ENCODE data around the gene NNAT. TPM values are rescaled to one million over a fixed set of nuclear protein-coding genes. Genes with fewer than 3 reads are reported as not detected.

NNAT gene
- total RNA-seq, 1 experiment from 2014 or later = not detected

GRCh38 chr20:37560629-37561028 is 39.6 kb downstream of the NNAT start:
- ChIA-PET POLR2A (interaction anchor here (0.6 kb wide), 2 partner anchors 21 to 434 kb away, joined by 3 read pairs; no protein-coding TSS in a partner anchor), CTCF (interaction anchor here (1.0 to 1.2 kb wide), 2 partner anchors 492 to 661 kb away, joined by 4 read pairs; no protein-coding TSS in a partner anchor)
- H3K36me3 Mint-ChIP-seq (ENCODE audit: insufficient read depth, unreplicated experiment) = no peaks in the 10 kb centered on the region
- H3K27ac Mint-ChIP-seq (ENCODE audit: low read depth, unreplicated experiment) = no peak overlapping the region
- no TSS peak for BruUV-seq (replicated peaks)
- no peak for DNase-seq (ENCODE audit: unreplicated experiment)
- H3K4me1 Mint-ChIP-seq (ENCODE audit: insufficient read depth, unreplicated experiment) = no peaks in the 10 kb centered on the region
- H3K9me3 Mint-ChIP-seq (ENCODE audit: unreplicated experiment) = no peaks in the 10 kb centered on the region
- H3K27me3 Mint-ChIP-seq (ENCODE audit: insufficient read depth, unreplicated experiment) = peaks cover 41% of the 10 kb centered on the region
- H3K4me3 Mint-ChIP-seq (ENCODE audit: unreplicated experiment) = no peak overlapping the region
- intact Hi-C loops (cut with micrococcal nuclease) = loop anchor here (5.0 to 10.0 kb wide), 2 partner anchors 334 to 847 kb away; no protein-coding TSS in a partner anchor
- TF ChIP-seq, protein P1, sequence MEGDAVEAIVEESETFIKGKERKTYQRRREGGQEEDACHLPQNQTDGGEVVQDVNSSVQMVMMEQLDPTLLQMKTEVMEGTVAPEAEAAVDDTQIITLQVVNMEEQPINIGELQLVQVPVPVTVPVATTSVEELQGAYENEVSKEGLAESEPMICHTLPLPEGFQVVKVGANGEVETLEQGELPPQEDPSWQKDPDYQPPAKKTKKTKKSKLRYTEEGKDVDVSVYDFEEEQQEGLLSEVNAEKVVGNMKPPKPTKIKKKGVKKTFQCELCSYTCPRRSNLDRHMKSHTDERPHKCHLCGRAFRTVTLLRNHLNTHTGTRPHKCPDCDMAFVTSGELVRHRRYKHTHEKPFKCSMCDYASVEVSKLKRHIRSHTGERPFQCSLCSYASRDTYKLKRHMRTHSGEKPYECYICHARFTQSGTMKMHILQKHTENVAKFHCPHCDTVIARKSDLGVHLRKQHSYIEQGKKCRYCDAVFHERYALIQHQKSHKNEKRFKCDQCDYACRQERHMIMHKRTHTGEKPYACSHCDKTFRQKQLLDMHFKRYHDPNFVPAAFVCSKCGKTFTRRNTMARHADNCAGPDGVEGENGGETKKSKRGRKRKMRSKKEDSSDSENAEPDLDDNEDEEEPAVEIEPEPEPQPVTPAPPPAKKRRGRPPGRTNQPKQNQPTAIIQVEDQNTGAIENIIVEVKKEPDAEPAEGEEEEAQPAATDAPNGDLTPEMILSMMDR (IDR thresholded peaks at IDR 0.05; ENCODE audit: unreplicated experiment) = no peak

DNA sequence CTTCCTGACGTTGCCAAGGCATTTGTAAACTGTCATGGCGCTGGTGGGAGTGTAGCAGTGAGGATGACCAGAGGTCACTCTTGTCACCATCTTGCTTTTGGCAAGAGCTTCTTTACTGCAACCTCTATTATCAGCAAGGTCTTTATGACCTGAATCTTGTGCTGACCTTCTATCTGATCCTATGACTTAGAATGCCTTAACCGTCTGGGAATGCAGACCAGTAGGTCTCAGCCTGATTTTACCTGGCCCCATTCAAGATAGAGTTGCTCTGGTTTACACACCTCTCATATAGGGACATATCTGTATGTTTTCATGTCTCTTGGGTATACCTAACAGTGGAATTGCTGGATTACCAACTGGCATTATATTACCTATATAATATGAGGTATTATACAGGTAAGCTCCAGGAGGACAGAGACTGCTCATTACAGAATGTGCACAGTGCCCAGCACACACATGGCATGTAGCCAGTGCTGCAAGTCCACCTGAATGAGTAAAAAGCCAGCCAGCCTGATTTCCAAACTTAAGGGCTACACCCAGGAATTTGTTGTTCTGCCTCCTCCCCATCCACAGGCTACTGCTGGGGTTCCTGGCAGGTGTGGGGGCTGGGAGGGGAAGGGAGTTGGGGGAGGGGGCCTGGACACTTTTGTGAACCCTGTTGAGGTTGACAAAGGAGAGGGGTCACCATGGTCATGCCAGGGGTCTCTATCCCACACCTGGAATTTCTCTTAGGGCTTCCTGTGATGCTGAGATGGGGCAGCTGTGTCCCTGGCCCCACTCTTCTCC is 41.8 kb downstream of the NNAT start:
- no TSS peak for BruUV-seq (replicated peaks)
- no peaks in the 10 kb centered on the region for H3K4me1 Mint-ChIP-seq (ENCODE audit: insufficient read depth, unreplicated experiment)
- ChIA-PET CTCF (interaction anchor here (0.6 to 4.4 kb wide), 13 partner anchors 8 to 658 kb away, joined by 3 to 37 read pairs (median 8); no protein-coding TSS in a partner anchor), POLR2A (no interaction called here)
- no peak overlapping the region for H3K27ac Mint-ChIP-seq (ENCODE audit: low read depth, unreplicated experiment)
- no peaks in the 10 kb centered on the region for H3K9me3 Mint-ChIP-seq (ENCODE audit: unreplicated experiment)
- H3K27me3 Mint-ChIP-seq (ENCODE audit: insufficient read depth, unreplicated experiment) = peaks cover 45% of the 10 kb centered on the region
- no peak for DNase-seq (ENCODE audit: unreplicated experiment)
- TF ChIP-seq, protein P1 (IDR thresholded peaks at IDR 0.05; ENCODE audit: unreplicated experiment) = no peak
- intact Hi-C loops (cut with micrococcal nuclease) = loop anchor here (5.0 to 10.0 kb wide), 2 partner anchors 332 to 844 kb away; no protein-coding TSS in a partner anchor
- H3K4me3 Mint-ChIP-seq (ENCODE audit: unreplicated experiment) = no peak overlapping the region
- no peaks in the 10 kb centered on the region for H3K36me3 Mint-ChIP-seq (ENCODE audit: insufficient read depth, unreplicated experiment)

GRCh38 chr20:37564016-37564387 is 43.0 kb downstream of the NNAT start:
- TF ChIP-seq, protein P1 (IDR thresholded peaks at IDR 0.05; ENCODE audit: unreplicated experiment) = no peak
- no peak overlapping the region for H3K27ac Mint-ChIP-seq (ENCODE audit: low read depth, unreplicated experiment)
- H3K27me3 Mint-ChIP-seq (ENCODE audit: insufficient read depth, unreplicated experiment) = peaks cover 56% of the 10 kb centered on the region
- H3K36me3 Mint-ChIP-seq (ENCODE audit: insufficient read depth, unreplicated experiment) = no peaks in the 10 kb centered on the region
- POLR2A ChIA-PET = interaction anchor here (0.9 kb wide), 1 partner anchor 26 kb away, joined by 3 read pairs; no protein-coding TSS in a partner anchor
- H3K4me1 Mint-ChIP-seq (ENCODE audit: insufficient read depth, unreplicated experiment) = no peaks in the 10 kb centered on the region
- no peak for DNase-seq (ENCODE audit: unreplicated experiment)
- no TSS peak for BruUV-seq (replicated peaks)
- CTCF ChIA-PET = interaction anchor here (0.5 to 4.4 kb wide), 65 partner anchors 9 to 775 kb away, joined by 3 to 37 read pairs (median 4); partner anchors contain the start of genes RPRD1B and TTI1
- intact Hi-C loops (cut with micrococcal nuclease) = loop anchor here (2.0 to 10.0 kb wide), 3 partner anchors 331 to 843 kb away; no protein-coding TSS in a partner anchor
- H3K9me3 Mint-ChIP-seq (ENCODE audit: unreplicated experiment) = no peaks in the 10 kb centered on the region
- H3K4me3 Mint-ChIP-seq (ENCODE audit: unreplicated experiment) = no peak overlapping the region

All from MCF 10A (cell line).